SK-MEL-5 (cell line): Measurements from ENCODE around the gene HIC1. TPM values are rescaled to one million over a fixed set of nuclear protein-coding genes. Genes with fewer than 3 reads are reported as not detected.

ENCODE experiments used
- DNase-seq: peaks from one replicate; pipeline ENCODE4 v3.0.0-alpha.2; 2016; ENCODE audit warnings: low read depth, low spot score
- in situ Hi-C: cut with HindIII; loops from 2 replicates; pipeline ENCODE4 v1.10.0; 2016; ENCODE audit warnings: low sequenced_read_pairs, high pct_unique_total_duplicates, low pct_unique_long_range_greater_than_20kb
- total RNA-seq: library from RNA; depleted of rRNA; stranded (reverse); fragments of >200 nt; shearing (Covaris generic); gene quantifications from 2 replicates; pipeline ENCODE4 v1.2.3, GENCODE V29; 2014

HIC1 gene
- total RNA-seq, 1 experiment from 2014 or later, result 0.69 TPM

- in situ Hi-C loops, result no loop called here
- DNase-seq, result no peak
Observed at GRCh38 chr17:2083613-2084035, 28.7 kb downstream of the HIC1 start.

GRCh38 chr17:2084036-2084765, 29.3 kb downstream of the HIC1 start:
- in situ Hi-C loops, result no loop called here
- DNase-seq, result no peak

- no peak for DNase-seq
- in situ Hi-C loops, result no loop called here
Observed at GRCh38 chr17:2084766-2085647, 30.1 kb downstream of the HIC1 start.

GRCh38 chr17:2085648-2085949, 30.7 kb downstream of the HIC1 start:
- in situ Hi-C loops, result no loop called here
- DNase-seq, result no peak

GRCh38 chr17:2086306-2086705, 31.4 kb downstream of the HIC1 start:
- in situ Hi-C loops, result no loop called here

GRCh38 chr17:2087597-2088211, 32.8 kb downstream of the HIC1 start:
- in situ Hi-C loops, result no loop called here
- DNase-seq, result no peak

More at GRCh38 chr17:2086306-2086705, 31.4 kb downstream of the HIC1 start:
- no peak for DNase-seq

- DNase-seq, result peak; percentile 38
- in situ Hi-C loops, result no loop called here
Observed at GRCh38 chr17:2089021-2089422, 34.1 kb downstream of the HIC1 start.

GRCh38 chr17:2090210-2090641, 35.3 kb downstream of the HIC1 start:
- no peak for DNase-seq
- in situ Hi-C loops, result no loop called here

- DNase-seq, result peak; percentile 66
- in situ Hi-C loops, result no loop called here
Observed at GRCh38 chr17:2090804-2091534, 36.1 kb downstream of the HIC1 start.

GRCh38 chr17:2092253-2092652, 37.4 kb downstream of the HIC1 start:
- in situ Hi-C loops, result no loop called here
- no peak for DNase-seq

- in situ Hi-C loops, result no loop called here
Observed at GRCh38 chr17:2093349-2093748, 38.4 kb downstream of the HIC1 start.

GRCh38 chr17:2094891-2095535, 40.1 kb downstream of the HIC1 start:
- DNase-seq, result no peak
- in situ Hi-C loops, result no loop called here

More at GRCh38 chr17:2093349-2093748, 38.4 kb downstream of the HIC1 start:
- no peak for DNase-seq

GRCh38 chr17:2095536-2095910, 40.6 kb downstream of the HIC1 start:
- DNase-seq, result no peak
- in situ Hi-C loops, result no loop called here

GRCh38 chr17:2101448-2102257, 46.8 kb downstream of the HIC1 start:
- DNase-seq, result no peak
- in situ Hi-C loops, result no loop called here

- in situ Hi-C loops, result no loop called here
- DNase-seq, result no peak
Observed at GRCh38 chr17:2102931-2103809, 48.3 kb downstream of the HIC1 start.

- in situ Hi-C loops, result no loop called here
- no peak for DNase-seq
Observed at GRCh38 chr17:2105663-2106062, 50.8 kb downstream of the HIC1 start.
